Hepatocyte (in vitro differentiated cells): Measurements from ENCODE around the gene FAM83B. TPM values are rescaled to one million over a fixed set of nuclear protein-coding genes. Genes with fewer than 3 reads are reported as not detected.

Experiments
- DNase-seq: peaks from one replicate; pipeline ENCODE4 v3.0.0-alpha.2; 2016; ENCODE audit warnings: low spot score
- H2AFZ ChIP-seq: fragments of 200-600 bp; sonication (generic); 2 replicates; pipeline ENCODE4 v1.6.0; 2016; ENCODE audit warnings: antibody characterized with exemption, mild to moderate bottlenecking
- H3K27ac ChIP-seq: fragments of 200-600 bp; sonication (generic); 2 replicates; pipeline ENCODE4 v1.5.1; 2016; ENCODE audit warnings: mild to moderate bottlenecking
- H3K27me3 ChIP-seq: fragments of 200-600 bp; sonication (generic); 2 replicates; pipeline ENCODE4 v1.6.1; 2016
- H3K36me3 ChIP-seq: fragments of 200-600 bp; sonication (generic); replicated peaks from 2 replicates; pipeline ENCODE4 v1.5.1; 2016; ENCODE audit warnings: low read depth; ENCODE audit not compliant: insufficient read depth
- H3K4me1 ChIP-seq: fragments of 200-600 bp; sonication (generic); 2 replicates; pipeline ENCODE4 v1.5.1; 2016; ENCODE audit warnings: mild to moderate bottlenecking, moderate library complexity; ENCODE audit not compliant: insufficient read depth
- H3K4me2 ChIP-seq: fragments of 200-600 bp; sonication (generic); 2 replicates; pipeline ENCODE4 v1.6.0; 2016
- H3K4me3 ChIP-seq: fragments of 200-600 bp; sonication (generic); 2 replicates; pipeline ENCODE4 v1.5.1; 2016; ENCODE audit warnings: mild to moderate bottlenecking
- H3K79me2 ChIP-seq: fragments of 200-600 bp; sonication (generic); 2 replicates; pipeline ENCODE4 v1.6.0; 2017; ENCODE audit warnings: mild to moderate bottlenecking
- H3K9me2 ChIP-seq: fragments of 200-600 bp; sonication (generic); replicated peaks from 2 replicates; pipeline ENCODE4 v1.6.0; 2017; ENCODE audit warnings: mild to moderate bottlenecking; ENCODE audit not compliant: insufficient read depth
- H3K9me3 ChIP-seq: fragments of 200-600 bp; sonication (generic); 2 replicates; pipeline ENCODE4 v1.5.1; 2016; ENCODE audit warnings: low read depth, mild to moderate bottlenecking
- H4K20me1 ChIP-seq: fragments of 200-600 bp; sonication (generic); 2 replicates; pipeline ENCODE4 v1.6.0; 2016; ENCODE audit warnings: mild to moderate bottlenecking; ENCODE audit not compliant: insufficient read depth, poor library complexity, severe bottlenecking
- CTCF ChIP-seq: fragments of 200-600 bp; sonication (generic); IDR thresholded peaks from 2 replicates; pipeline ENCODE4 v1.5.1; 2016; ENCODE audit warnings: antibody characterized with exemption, mild to moderate bottlenecking; ENCODE audit not compliant: poor library complexity
- EZH2 ChIP-seq: fragments of 200-600 bp; sonication (generic); IDR thresholded peaks from 2 replicates; pipeline ENCODE4 v1.6.1; 2016; ENCODE audit warnings: antibody characterized with exemption, mild to moderate bottlenecking, borderline replicate concordance
- EZH2phosphoT487 ChIP-seq: fragments of 200-600 bp; sonication (generic); IDR thresholded peaks from one replicate; pipeline ENCODE4 v1.6.1; 2018; ENCODE audit warnings: antibody characterized with exemption, mild to moderate bottlenecking, low read depth, moderate library complexity; ENCODE audit not compliant: unreplicated experiment, severe bottlenecking
- WGBS: methylation state at CpG from one replicate; pipeline ENCODE4 v1.1.6; 2016; ENCODE audit warnings: low lambda C conversion rate; ENCODE audit errors: missing lambda C conversion rate; 5-methylcytosine and 5-hydroxymethylcytosine counted together
- polyA plus RNA-seq: library from polyadenylated mRNA; unstranded; fragments of >200 nt; fragmentation: Nextera tagmentation; extraction: Ambion mirVana; gene quantifications from 2 replicates; pipeline ENCODE4 v1.2.1, GENCODE V29; 2016
- total RNA-seq: library from RNA; depleted of rRNA; stranded (reverse); fragments of >200 nt; gene quantifications from 2 replicates; pipeline ENCODE4 v1.2.3, GENCODE V29; 2014

The FAM83B gene
- total and polyA plus RNA-seq, 2 experiments from 2014 or later: 5.5 to 29.2 TPM

GRCh38 chr6:54835176-54835575 is 11.4 kb upstream of the FAM83B start:
- H3K9me2 ChIP-seq: no peaks in the 10 kb centered on the region
- no peak for TF ChIP-seq EZH2phosphoT487
- TF ChIP-seq EZH2: no peak
- no peak for TF ChIP-seq CTCF
- H2AFZ ChIP-seq: no peak overlapping the region
- no peak overlapping the region for H3K4me3 ChIP-seq
- no peak overlapping the region for H3K4me2 ChIP-seq
- no peak for DNase-seq
- no peaks in the 10 kb centered on the region for H4K20me1 ChIP-seq
- H3K4me1 ChIP-seq: no peaks in the 10 kb centered on the region
- H3K27me3 ChIP-seq: no peaks in the 10 kb centered on the region
- WGBS: 84% methylated on average over 1 of the region's 1 CpG
- no peak overlapping the region for H3K27ac ChIP-seq
- H3K79me2 ChIP-seq: no peaks in the 10 kb centered on the region
- H3K9me3 ChIP-seq: no peaks in the 10 kb centered on the region
- H3K36me3 ChIP-seq: no peaks in the 10 kb centered on the region

GRCh38 chr6:54846857-54847674 is 495 bp downstream of the FAM83B start:
- H3K27me3 ChIP-seq: no peaks in the 10 kb centered on the region
- no peaks in the 10 kb centered on the region for H3K4me1 ChIP-seq
- TF ChIP-seq CTCF: no peak
- TF ChIP-seq EZH2: no peak
- TF ChIP-seq EZH2phosphoT487: no peak
- no peaks in the 10 kb centered on the region for H3K9me3 ChIP-seq
- peak overlapping the region; percentile 90 for H3K27ac ChIP-seq
- no peaks in the 10 kb centered on the region for H4K20me1 ChIP-seq
- 3% methylated on average over 22 of the region's 35 CpGs for WGBS
- peak overlapping the region; percentile 82 for H2AFZ ChIP-seq
- no peaks in the 10 kb centered on the region for H3K9me2 ChIP-seq
- H3K4me3 ChIP-seq: peak overlapping the region; percentile 72
- peak overlapping the region; percentile 81 for H3K4me2 ChIP-seq
- peak; percentile 68 for DNase-seq
- no peaks in the 10 kb centered on the region for H3K36me3 ChIP-seq
- H3K79me2 ChIP-seq: peaks cover 43% of the 10 kb centered on the region

- Histone ChIP-seq H3K27ac (peak overlapping the region; percentile 90), H3K27me3 (no peaks in the 10 kb centered on the region), H3K4me1 (no peaks in the 10 kb centered on the region), H3K4me3 (peak overlapping the region; percentile 72), H3K36me3 (no peaks in the 10 kb centered on the region), H3K9me3 (no peaks in the 10 kb centered on the region), H3K4me2 (peak overlapping the region; percentile 81), H3K9me2 (no peaks in the 10 kb centered on the region), H4K20me1 (no peaks in the 10 kb centered on the region), H2AFZ (no peak overlapping the region), H3K79me2 (peaks cover 52% of the 10 kb centered on the region)
- DNase-seq: peak; percentile 48
- TF ChIP-seq CTCF (no peak), EZH2phosphoT487 (no peak), EZH2 (no peak)
- 47% methylated on average over 9 of the region's 9 CpGs for WGBS
These were observed 1.4 kb downstream of the FAM83B start for GRCh38 chr6:54847799-54848597.
